GM12878 (cell line): ENCODE data around the gene FLVCR2. TPM values are rescaled to one million over a fixed set of nuclear protein-coding genes. Genes with fewer than 3 reads are reported as not detected.

Experiments
- ATAC-seq: fragments of 200-7000 bp; cut with Tn5 transposase; 3 replicates; pipeline ENCODE4 v1.9.1; 2020; ENCODE audit warnings: mild to moderate bottlenecking, moderate library complexity
- BruUV-seq: library from RNA; stranded (reverse); fragments of 400-500 nt; replicated peaks from 2 replicates; lab custom pipeline; 2021; lab: Mats Ljungman, UMichigan
- CTCF ChIA-PET: fragments of 300-600 bp; sonication (Branson Sonifier 250); formaldehyde crosslinking; extraction: SDS; loops from one replicate; lab custom pipeline; 2021; ENCODE audit warnings: inconsistent platforms; lab: Yijun Ruan, JAX
- POLR2A ChIA-PET: fragments of 350-600 bp; formaldehyde crosslinking; extraction: SDS; loops from one replicate; lab custom pipeline; 2021; ENCODE audit warnings: inconsistent platforms; lab: Charles Lee
- RAD21 ChIA-PET: fragments of 300-600 bp; sonication (Branson Sonifier 250); formaldehyde crosslinking; loops from one replicate; lab custom pipeline; 2023; ENCODE audit warnings: antibody characterized with exemption; ENCODE audit not compliant: unreplicated experiment; lab: Charles Lee
- SMC1A ChIA-PET: fragments of 300-600 bp; sonication (Branson Sonifier 250); formaldehyde crosslinking; loops from one replicate; lab custom pipeline; 2023; ENCODE audit not compliant: unreplicated experiment, uncharacterized antibody; lab: Charles Lee
- DNase-seq: peaks from one replicate; pipeline ENCODE4 v3.0.0-alpha.2; 2011; ENCODE audit warnings: low read depth, low spot score
- FAIRE-seq: peaks from 3 replicates; lab custom pipeline; 2011; peaks lifted over from hg19 to GRCh38; lab: Jason Lieb, UNC
- H2AFZ ChIP-seq: 2 replicates; pipeline ENCODE4 v1.6.0; 2011; ENCODE audit warnings: low read depth, low read length, control low read depth; ENCODE audit not compliant: control insufficient read depth
- H3K27ac ChIP-seq: 2 replicates; pipeline ENCODE4 v1.5.1; 2011; ENCODE audit warnings: control low read depth; ENCODE audit not compliant: control insufficient read depth, insufficient read depth
- H3K27me3 ChIP-seq, 2 experiments: replicated peaks in 1 of 2; 2 replicates each; pipeline versions ENCODE4 v1.6.0 to v1.6.1; 2011; ENCODE audit warnings: low read length in 1 of 2; ENCODE audit not compliant: control insufficient read depth in 2 of 2, insufficient read depth in 2 of 2
- H3K36me3 ChIP-seq, 2 experiments: 2 replicates each; pipeline ENCODE4 v1.5.1; 2011; ENCODE audit warnings: low read length in 1 of 2; ENCODE audit not compliant: control insufficient read depth in 2 of 2, insufficient read depth in 2 of 2
- H3K4me1 ChIP-seq: 2 replicates; pipeline ENCODE4 v1.6.1; 2011; ENCODE audit warnings: mild to moderate bottlenecking, low read length, moderate library complexity, mixed read lengths; ENCODE audit not compliant: control insufficient read depth, insufficient read depth
- H3K4me2 ChIP-seq: 2 replicates; pipeline ENCODE4 v1.6.0; 2011; ENCODE audit warnings: control low read depth; ENCODE audit not compliant: control insufficient read depth, insufficient read depth
- H3K4me3 ChIP-seq: fragments of 200-600 bp; sonication (generic); 2 replicates; pipeline ENCODE4 v1.5.1; 2016
- H3K79me2 ChIP-seq: 2 replicates; pipeline ENCODE4 v1.6.0; 2011; ENCODE audit warnings: low read length; ENCODE audit not compliant: control insufficient read depth, insufficient read depth
- H3K9ac ChIP-seq: 2 replicates; pipeline ENCODE4 v1.8.0; 2011; ENCODE audit warnings: low read length, control low read depth, mixed read lengths; ENCODE audit not compliant: control insufficient read depth, insufficient read depth
- H3K9me3 ChIP-seq: replicated peaks from 3 replicates; pipeline ENCODE4 v1.5.1; 2011; ENCODE audit warnings: mild to moderate bottlenecking, low read length; ENCODE audit not compliant: control insufficient read depth, insufficient read depth
- H4K20me1 ChIP-seq: 2 replicates; pipeline ENCODE4 v1.6.0; 2011; ENCODE audit not compliant: control insufficient read depth, insufficient read depth
- CHD1 ChIP-seq: IDR thresholded peaks from 2 replicates; pipeline ENCODE4 v1.6.1; 2012; ENCODE audit warnings: low read depth, low read length, improper control_type of control experiment
- CREB1 ChIP-seq: IDR thresholded peaks from 2 replicates; pipeline ENCODE4 v1.6.1; 2012; ENCODE audit warnings: low read depth, mild to moderate bottlenecking, inconsistent platforms
- HDGF ChIP-seq: fragments of 450-650 bp; IDR thresholded peaks from 2 replicates; pipeline ENCODE4 v1.6.1; 2016; ENCODE audit warnings: antibody characterized with exemption
- RFX5 ChIP-seq: IDR thresholded peaks from 2 replicates; pipeline ENCODE4 v1.6.1; 2011; ENCODE audit warnings: low read depth, low read length, improper control_type of control experiment
- SPI1 ChIP-seq: IDR thresholded peaks from 2 replicates; pipeline ENCODE4 v1.6.1; 2011; ENCODE audit warnings: low read depth, mild to moderate bottlenecking, low read length, moderate library complexity, borderline replicate concordance; ENCODE audit not compliant: insufficient read depth
- TCF12 ChIP-seq: IDR thresholded peaks from 2 replicates; pipeline ENCODE4 v1.6.1; 2011; ENCODE audit warnings: low read depth, mild to moderate bottlenecking, low read length
- ZZZ3 ChIP-seq: IDR thresholded peaks from 2 replicates; pipeline ENCODE4 v1.6.1; 2011; ENCODE audit warnings: low read depth; ENCODE audit not compliant: control insufficient read depth, insufficient read length
- WGBS: methylation state at CpG from one replicate; pipeline ENCODE4 v1.1.6; 2016; ENCODE audit warnings: low lambda C conversion rate; ENCODE audit not compliant: insufficient replicate concordance, insufficient coverage; ENCODE audit errors: missing lambda C conversion rate; 5-methylcytosine and 5-hydroxymethylcytosine counted together
- in situ Hi-C: fragments of 300-500 bp; cut with MboI; formaldehyde crosslinking; loops from 9 replicates; pipeline ENCODE4 v1.14.3; 2018; ENCODE audit warnings: mixed read lengths
- intact Hi-C: fragments of 100-400 bp; cut with micrococcal nuclease; formaldehyde crosslinking; loops from one replicate; pipeline ENCODE4 v1.14.2; 2022; ENCODE audit not compliant: unreplicated experiment
- polyA plus RNA-seq, 11 experiments: library from polyadenylated mRNA; depleted of rRNA in 4 of 11; unstranded in 6 of 11; stranded (reverse) in 5 of 11; fragments of >200 nt; fragmentation: Nextera tagmentation in 4 of 11; fragmentation: Illumina TruSeq in 1 of 11; extraction: Ambion mirVana in 4 of 11; extraction: Trizol in 1 of 11; gene quantifications; 1 replicate in 1 of 11; 2 replicates in 10 of 11; pipeline versions ENCODE4 v1.2.1 to v1.2.3, GENCODE V29; 2011 to 2016; ENCODE audit warnings: inconsistent platforms in 2 of 11, missing spikeins in 2 of 11, low read depth in 1 of 11
- total RNA-seq, 4 experiments: library from RNA; depleted of rRNA in 3 of 4; stranded (reverse); fragments of >200 nt in 3 of 4; fragmentation: Illumina TruSeq in 1 of 4; extraction: Trizol in 1 of 4; gene quantifications; 2 replicates each; pipeline versions ENCODE4 v1.2.1 to v1.2.3, GENCODE V29; 2013 to 2021
- TF ChIP-seq, protein P1 (sequence below): IDR thresholded peaks from 2 replicates; pipeline ENCODE4 v1.6.1; 2011; ENCODE audit warnings: borderline replicate concordance, low read depth, mild to moderate bottlenecking, moderate library complexity, low read length; ENCODE audit not compliant: insufficient read depth, poor library complexity, severe bottlenecking
- TF ChIP-seq, protein P2 (sequence below): fragments of 150-350 bp; IDR thresholded peaks from 2 replicates; pipeline ENCODE4 v1.6.1; 2014; ENCODE audit warnings: mild to moderate bottlenecking, low read depth, low read length
- TF ChIP-seq, protein P3 (sequence below): IDR thresholded peaks from 2 replicates; pipeline ENCODE4 v1.6.1; 2012; ENCODE audit warnings: low read depth, low read length, improper control_type of control experiment
- TF ChIP-seq, protein P4 (sequence below): fragments of 450-650 bp; IDR thresholded peaks from 2 replicates; pipeline ENCODE4 v1.6.1; 2017; ENCODE audit warnings: antibody characterized with exemption, mild to moderate bottlenecking, moderate library complexity
- TF ChIP-seq, protein P5 (sequence below): fragments of 450-650 bp; IDR thresholded peaks from 2 replicates; pipeline ENCODE4 v1.6.1; 2016; ENCODE audit warnings: mild to moderate bottlenecking, moderate library complexity, borderline replicate concordance

Gene FLVCR2
- total and polyA plus RNA-seq, 10 of the 15 experiments (the other 5 are each of a cell fraction or from before 2014, with no cell fraction given): 0.24 to 3.7 (median 1.6) TPM

DNA sequence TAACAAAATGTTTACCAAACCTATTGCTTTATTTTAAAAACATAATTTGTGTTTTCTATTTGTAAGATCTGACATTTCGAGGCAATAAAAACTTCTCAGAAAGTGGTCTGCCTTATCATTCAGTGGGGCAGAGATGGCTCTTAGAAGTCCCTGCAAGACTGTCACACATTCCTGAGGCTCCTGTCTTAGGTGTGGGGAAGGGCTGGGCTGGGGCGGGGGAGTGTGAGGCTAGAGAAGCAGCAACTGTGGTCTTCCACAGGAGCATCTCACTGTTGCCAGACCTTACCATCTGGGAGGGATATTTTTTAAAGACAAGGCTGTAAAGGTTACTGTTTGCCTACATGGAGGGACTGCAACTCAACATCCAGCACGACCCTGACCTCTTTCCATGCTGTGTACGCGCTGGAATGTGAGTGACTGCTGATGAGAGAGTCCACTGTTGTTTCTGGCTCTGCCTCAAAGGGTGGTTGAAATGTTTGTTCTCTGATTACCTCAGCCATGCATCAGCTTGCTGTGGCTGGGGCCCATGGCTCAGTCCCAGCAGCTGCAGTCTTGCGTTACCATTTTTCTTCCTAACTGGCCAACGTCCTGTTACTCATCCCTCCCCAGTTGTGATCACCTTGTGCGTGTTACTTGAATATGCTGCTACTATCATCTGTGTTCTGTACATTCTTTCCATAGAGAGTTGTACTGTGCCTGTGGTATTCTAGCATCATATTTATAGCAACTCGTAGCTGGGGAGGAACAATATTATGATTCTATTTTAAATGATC, 69.8 kb downstream of the FLVCR2 start:
- SMC1A ChIA-PET: interaction anchor here (0.7 to 11.2 kb wide), 3 partner anchors 11 to 72 kb away, joined by 3 to 375 read pairs (median 3); partner anchors contain the start of gene FLVCR2

More for the DNA sequence above, 69.8 kb downstream of the FLVCR2 start:
- BruUV-seq: no TSS peak
- Histone ChIP-seq H2AFZ (no peak overlapping the region), H3K79me2 (no peaks in the 10 kb centered on the region), H3K27me3 (no peaks in the 10 kb centered on the region), H3K9ac (no peak overlapping the region), H3K27ac (no peak overlapping the region), H3K9me3 (no peaks in the 10 kb centered on the region), H3K4me3 (no peak overlapping the region), H4K20me1 (no peaks in the 10 kb centered on the region), H3K36me3 (peaks cover 5 to 10% of the 10 kb centered on the region in 2 experiments), H3K4me1 (no peaks in the 10 kb centered on the region), H3K4me2 (no peak overlapping the region)
- 86% methylated on average over 9 of the region's 9 CpGs for WGBS
- POLR2A ChIA-PET: no interaction called here
- intact Hi-C loops: no loop called here
- no peak for ATAC-seq
- TF ChIP-seq, protein P1, sequence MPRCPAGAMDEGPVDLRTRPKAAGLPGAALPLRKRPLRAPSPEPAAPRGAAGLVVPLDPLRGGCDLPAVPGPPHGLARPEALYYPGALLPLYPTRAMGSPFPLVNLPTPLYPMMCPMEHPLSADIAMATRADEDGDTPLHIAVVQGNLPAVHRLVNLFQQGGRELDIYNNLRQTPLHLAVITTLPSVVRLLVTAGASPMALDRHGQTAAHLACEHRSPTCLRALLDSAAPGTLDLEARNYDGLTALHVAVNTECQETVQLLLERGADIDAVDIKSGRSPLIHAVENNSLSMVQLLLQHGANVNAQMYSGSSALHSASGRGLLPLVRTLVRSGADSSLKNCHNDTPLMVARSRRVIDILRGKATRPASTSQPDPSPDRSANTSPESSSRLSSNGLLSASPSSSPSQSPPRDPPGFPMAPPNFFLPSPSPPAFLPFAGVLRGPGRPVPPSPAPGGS: no peak
- no peak for TF ChIP-seq SPI1
- TF ChIP-seq, protein P2, sequence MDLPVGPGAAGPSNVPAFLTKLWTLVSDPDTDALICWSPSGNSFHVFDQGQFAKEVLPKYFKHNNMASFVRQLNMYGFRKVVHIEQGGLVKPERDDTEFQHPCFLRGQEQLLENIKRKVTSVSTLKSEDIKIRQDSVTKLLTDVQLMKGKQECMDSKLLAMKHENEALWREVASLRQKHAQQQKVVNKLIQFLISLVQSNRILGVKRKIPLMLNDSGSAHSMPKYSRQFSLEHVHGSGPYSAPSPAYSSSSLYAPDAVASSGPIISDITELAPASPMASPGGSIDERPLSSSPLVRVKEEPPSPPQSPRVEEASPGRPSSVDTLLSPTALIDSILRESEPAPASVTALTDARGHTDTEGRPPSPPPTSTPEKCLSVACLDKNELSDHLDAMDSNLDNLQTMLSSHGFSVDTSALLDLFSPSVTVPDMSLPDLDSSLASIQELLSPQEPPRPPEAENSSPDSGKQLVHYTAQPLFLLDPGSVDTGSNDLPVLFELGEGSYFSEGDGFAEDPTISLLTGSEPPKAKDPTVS: no peak
- TF ChIP-seq, protein P3, sequence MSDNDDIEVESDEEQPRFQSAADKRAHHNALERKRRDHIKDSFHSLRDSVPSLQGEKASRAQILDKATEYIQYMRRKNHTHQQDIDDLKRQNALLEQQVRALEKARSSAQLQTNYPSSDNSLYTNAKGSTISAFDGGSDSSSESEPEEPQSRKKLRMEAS: no peak
- TF ChIP-seq TCF12: no peak
- TF ChIP-seq, protein P4, sequence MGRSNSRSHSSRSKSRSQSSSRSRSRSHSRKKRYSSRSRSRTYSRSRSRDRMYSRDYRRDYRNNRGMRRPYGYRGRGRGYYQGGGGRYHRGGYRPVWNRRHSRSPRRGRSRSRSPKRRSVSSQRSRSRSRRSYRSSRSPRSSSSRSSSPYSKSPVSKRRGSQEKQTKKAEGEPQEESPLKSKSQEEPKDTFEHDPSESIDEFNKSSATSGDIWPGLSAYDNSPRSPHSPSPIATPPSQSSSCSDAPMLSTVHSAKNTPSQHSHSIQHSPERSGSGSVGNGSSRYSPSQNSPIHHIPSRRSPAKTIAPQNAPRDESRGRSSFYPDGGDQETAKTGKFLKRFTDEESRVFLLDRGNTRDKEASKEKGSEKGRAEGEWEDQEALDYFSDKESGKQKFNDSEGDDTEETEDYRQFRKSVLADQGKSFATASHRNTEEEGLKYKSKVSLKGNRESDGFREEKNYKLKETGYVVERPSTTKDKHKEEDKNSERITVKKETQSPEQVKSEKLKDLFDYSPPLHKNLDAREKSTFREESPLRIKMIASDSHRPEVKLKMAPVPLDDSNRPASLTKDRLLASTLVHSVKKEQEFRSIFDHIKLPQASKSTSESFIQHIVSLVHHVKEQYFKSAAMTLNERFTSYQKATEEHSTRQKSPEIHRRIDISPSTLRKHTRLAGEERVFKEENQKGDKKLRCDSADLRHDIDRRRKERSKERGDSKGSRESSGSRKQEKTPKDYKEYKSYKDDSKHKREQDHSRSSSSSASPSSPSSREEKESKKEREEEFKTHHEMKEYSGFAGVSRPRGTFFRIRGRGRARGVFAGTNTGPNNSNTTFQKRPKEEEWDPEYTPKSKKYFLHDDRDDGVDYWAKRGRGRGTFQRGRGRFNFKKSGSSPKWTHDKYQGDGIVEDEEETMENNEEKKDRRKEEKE: no peak
- no peak for TF ChIP-seq CREB1
- no peak for TF ChIP-seq HDGF
- no peak for TF ChIP-seq CHD1
- TF ChIP-seq, protein P5, sequence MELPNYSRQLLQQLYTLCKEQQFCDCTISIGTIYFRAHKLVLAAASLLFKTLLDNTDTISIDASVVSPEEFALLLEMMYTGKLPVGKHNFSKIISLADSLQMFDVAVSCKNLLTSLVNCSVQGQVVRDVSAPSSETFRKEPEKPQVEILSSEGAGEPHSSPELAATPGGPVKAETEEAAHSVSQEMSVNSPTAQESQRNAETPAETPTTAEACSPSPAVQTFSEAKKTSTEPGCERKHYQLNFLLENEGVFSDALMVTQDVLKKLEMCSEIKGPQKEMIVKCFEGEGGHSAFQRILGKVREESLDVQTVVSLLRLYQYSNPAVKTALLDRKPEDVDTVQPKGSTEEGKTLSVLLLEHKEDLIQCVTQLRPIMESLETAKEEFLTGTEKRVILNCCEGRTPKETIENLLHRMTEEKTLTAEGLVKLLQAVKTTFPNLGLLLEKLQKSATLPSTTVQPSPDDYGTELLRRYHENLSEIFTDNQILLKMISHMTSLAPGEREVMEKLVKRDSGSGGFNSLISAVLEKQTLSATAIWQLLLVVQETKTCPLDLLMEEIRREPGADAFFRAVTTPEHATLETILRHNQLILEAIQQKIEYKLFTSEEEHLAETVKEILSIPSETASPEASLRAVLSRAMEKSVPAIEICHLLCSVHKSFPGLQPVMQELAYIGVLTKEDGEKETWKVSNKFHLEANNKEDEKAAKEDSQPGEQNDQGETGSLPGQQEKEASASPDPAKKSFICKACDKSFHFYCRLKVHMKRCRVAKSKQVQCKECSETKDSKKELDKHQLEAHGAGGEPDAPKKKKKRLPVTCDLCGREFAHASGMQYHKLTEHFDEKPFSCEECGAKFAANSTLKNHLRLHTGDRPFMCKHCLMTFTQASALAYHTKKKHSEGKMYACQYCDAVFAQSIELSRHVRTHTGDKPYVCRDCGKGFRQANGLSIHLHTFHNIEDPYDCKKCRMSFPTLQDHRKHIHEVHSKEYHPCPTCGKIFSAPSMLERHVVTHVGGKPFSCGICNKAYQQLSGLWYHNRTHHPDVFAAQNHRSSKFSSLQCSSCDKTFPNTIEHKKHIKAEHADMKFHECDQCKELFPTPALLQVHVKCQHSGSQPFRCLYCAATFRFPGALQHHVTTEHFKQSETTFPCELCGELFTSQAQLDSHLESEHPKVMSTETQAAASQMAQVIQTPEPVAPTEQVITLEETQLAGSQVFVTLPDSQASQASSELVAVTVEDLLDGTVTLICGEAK: no peak
- TF ChIP-seq ZZZ3: no peak
- no peak for TF ChIP-seq RFX5
- in situ Hi-C loops: no loop called here
- CTCF ChIA-PET: interaction anchor here (0.9 to 1.5 kb wide), 2 partner anchors 22 to 24 kb away, joined by 3 to 5 read pairs; no protein-coding TSS in a partner anchor
- RAD21 ChIA-PET: interaction anchor here (13.7 kb wide), 1 partner anchor 70 kb away, joined by 320 read pairs; the partner anchor contains the start of gene FLVCR2
- no peak for DNase-seq
- FAIRE-seq: no peak
